ENCODE measurements around the gene IPMK.

IPMK gene

DNA sequence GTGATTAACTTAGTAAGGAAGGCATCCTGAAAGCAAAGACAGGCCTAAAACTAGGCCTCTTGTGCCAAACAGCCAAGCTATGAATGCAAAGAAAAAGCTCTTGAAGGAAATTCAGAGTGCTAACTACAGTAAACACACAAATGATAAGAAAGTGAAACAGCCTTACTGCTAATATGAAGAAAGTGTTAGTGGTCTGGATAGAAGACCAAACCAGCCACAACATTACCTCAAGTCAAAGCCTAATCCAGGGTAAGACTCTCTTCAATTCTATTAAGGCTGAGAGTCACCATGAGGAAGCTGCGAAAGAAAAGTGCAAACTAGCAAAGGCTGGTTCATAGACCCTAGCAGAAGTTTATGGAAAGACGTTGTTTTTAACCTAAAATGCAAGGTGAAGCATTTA, 66.0 kb downstream of the IPMK start:
- TF ChIP-seq, protein P1, sequence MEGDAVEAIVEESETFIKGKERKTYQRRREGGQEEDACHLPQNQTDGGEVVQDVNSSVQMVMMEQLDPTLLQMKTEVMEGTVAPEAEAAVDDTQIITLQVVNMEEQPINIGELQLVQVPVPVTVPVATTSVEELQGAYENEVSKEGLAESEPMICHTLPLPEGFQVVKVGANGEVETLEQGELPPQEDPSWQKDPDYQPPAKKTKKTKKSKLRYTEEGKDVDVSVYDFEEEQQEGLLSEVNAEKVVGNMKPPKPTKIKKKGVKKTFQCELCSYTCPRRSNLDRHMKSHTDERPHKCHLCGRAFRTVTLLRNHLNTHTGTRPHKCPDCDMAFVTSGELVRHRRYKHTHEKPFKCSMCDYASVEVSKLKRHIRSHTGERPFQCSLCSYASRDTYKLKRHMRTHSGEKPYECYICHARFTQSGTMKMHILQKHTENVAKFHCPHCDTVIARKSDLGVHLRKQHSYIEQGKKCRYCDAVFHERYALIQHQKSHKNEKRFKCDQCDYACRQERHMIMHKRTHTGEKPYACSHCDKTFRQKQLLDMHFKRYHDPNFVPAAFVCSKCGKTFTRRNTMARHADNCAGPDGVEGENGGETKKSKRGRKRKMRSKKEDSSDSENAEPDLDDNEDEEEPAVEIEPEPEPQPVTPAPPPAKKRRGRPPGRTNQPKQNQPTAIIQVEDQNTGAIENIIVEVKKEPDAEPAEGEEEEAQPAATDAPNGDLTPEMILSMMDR (IDR thresholded peaks at IDR 0.05): no peak

DNA sequence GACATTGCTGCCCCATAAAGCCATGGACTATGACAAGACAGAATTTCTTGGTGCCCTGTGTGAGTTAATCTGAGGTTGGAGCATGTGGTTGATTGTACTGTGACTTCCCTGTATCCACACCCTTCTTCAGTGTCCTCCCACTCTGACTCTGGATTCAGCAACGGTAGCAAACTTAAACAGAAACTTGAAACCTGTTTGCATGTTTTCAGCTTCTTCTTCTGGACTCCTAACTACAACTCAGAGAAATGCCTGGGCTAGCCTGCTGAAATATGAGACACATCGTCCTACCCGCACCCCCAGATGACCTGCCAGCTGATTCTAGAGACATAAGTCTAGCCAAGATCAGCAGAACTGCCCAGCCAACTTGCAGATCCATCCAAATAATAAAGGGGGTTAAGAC, 78.4 kb downstream of the IPMK start:
- TF ChIP-seq, protein P1 (IDR thresholded peaks at IDR 0.05): no peak

DNA sequence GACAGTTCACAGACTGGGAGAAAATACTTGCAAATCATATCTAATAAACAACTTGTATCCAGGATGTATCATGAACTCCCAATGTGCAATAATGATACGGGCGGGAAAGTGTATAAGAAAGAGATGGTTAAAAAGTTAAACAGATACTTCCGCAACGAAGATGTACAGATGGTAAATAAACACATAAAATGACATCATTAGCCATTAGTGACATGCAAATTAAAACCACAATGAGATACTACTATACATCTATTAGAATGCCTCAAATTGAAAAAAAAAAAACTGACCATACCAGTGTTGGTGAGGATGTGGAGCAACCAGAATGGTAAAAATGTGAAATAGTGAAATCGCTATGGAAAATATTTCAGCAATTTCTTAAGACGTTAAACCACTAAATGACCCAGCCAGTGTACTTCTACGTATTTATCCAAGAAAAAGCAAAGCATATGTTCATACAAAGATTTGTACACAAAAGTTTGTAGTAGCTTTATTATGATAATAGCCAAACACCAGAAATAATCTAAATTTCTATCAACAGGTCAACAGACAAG, 83.5 kb downstream of the IPMK start:
- TF ChIP-seq, protein P1 (IDR thresholded peaks at IDR 0.05): no peak

DNA sequence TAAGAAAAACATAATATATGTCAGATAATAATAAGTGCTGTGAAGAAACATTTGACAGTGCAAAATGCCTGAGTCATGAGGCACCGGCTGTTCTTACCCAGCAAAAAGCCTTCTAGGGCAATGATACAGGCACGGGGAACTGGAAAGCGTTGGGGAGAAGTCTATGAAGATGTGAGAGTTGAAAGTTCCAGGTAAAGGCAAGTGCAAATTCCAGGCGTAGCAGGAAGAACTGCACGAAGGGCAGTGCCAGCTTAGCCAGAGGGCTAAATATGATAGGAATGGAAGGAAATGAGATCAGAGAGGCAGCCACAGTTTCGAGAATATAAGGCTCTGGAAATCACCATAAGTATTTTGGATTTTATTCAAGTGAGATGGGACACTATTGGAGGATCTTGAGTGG, 87.0 kb downstream of the IPMK start:
- TF ChIP-seq, protein P1 (IDR thresholded peaks at IDR 0.05): no peak

DNA sequence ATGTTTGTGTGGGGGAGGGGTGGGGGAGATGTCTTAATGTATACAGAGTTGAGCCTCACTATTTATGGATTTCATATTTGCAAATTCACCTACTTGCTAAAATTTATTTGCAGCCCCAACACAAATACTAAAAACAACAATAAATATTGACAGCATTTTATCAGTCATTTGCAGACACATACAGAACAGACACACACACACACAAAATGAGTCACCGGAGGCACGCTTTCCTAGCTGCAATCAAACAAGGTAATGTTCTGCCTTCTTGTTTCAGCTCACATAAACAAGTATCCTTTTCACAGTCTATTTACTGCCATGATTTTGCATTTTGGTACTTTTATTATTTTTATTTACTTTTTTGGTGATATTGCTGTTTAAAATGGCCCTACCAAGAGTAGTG, 88.5 kb downstream of the IPMK start:
- TF ChIP-seq, protein P1 (IDR thresholded peaks at IDR 0.05): no peak

DNA sequence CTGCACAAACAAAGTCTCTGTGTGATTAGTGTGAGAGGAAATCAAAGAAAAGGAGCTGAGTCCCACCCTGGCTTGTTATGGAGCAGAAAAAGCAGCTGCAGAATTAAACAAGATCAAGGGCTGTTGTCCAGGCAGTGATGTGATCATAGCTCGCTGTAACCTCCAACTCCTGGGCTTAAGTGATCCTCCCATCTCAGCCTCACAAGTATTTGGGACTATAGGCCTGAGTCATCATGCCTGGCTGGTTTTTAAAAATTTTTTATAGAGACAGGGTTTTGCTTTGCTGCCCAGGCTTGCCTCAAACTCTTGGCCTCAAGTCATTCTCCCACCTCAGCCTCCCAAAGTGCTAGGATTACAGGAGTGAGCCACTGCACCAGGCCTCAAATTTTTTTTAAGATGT, 88.9 kb downstream of the IPMK start:
- TF ChIP-seq, protein P1 (IDR thresholded peaks at IDR 0.05): no peak

DNA sequence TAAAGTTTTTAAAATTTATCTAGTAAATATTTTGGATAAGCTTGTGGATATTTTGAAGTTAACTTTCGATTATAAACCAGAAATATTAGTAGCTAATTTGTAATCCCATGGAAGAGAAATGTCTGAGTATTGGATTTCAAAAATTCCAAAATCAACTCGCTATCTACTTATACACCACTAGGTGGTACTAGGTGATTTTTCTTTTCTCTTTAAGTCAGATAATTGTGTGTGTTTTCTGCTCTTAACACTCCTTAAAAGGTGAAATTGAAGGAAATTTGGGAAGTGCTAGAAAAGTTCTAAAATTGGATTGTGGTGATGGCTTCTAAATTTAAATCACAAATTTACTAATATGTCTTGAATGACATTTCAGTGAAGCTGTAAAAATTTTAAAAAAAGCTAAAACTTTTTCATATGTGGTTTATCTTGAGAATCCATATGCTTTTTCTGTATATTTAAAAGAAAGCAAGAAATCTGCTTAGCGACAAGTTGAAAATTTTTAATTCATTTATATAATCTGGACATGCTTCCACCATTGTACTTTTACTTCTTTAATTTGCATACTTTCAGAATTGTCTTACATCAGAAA, 90.2 kb downstream of the IPMK start:
- TF ChIP-seq, protein P1 (IDR thresholded peaks at IDR 0.05): peak; percentile 64

Measured in LNCAP (cell line).